Heart left ventricle (tissue), 16 donors: Measurements from ENCODE around the gene CMTM5. TPM values are rescaled to one million over a fixed set of nuclear protein-coding genes. Genes with fewer than 3 reads are reported as not detected.
"Not testable (repeated sequence)": the region's sequence is repeated elsewhere in the genome, so short reads cannot be mapped to it uniquely, and the experiment has no call there.

Experiments
- ATAC-seq, 4 donors: fragments of 200-7000 bp; cut with Tn5 transposase; one replicate each; pipeline ENCODE4 v1.9.1; 2020 to 2022; ENCODE audit warnings: moderate library complexity in 4 of 4, mild to moderate bottlenecking in 3 of 4, moderate number of reproducible peaks in 1 of 4
- DNase-seq, 5 donors: peaks; one replicate each; pipeline ENCODE4 v3.0.0-alpha.2; 2020
- H3K27ac ChIP-seq, 12 donors: fragments of 200-600 bp; sonication (generic) in 4 of 12; one replicate each; pipeline versions ENCODE4 v1.5.0 to v1.8.0; 2016 to 2022; ENCODE audit warnings: mild to moderate bottlenecking in 2 of 12
- H3K27me3 ChIP-seq, 9 donors: fragments of 200-600 bp; sonication (generic) in 2 of 9; one replicate each; pipeline versions ENCODE4 v1.5.1 to v1.8.0; 2016 to 2022; ENCODE audit warnings: mild to moderate bottlenecking in 3 of 9
- H3K36me3 ChIP-seq, 9 donors: fragments of 200-600 bp; sonication (generic) in 2 of 9; one replicate each; pipeline versions ENCODE4 v1.5.0 to v1.8.0; 2018 to 2022; ENCODE audit warnings: mild to moderate bottlenecking in 2 of 9
- H3K4me1 ChIP-seq, 12 donors: fragments of 200-600 bp; sonication (generic) in 4 of 12; one replicate each; pipeline versions ENCODE4 v1.5.0 to v1.8.0; 2016 to 2022; ENCODE audit warnings: mild to moderate bottlenecking in 3 of 12
- H3K4me3 ChIP-seq, 12 donors: fragments of 200-600 bp; sonication (generic) in 4 of 12; one replicate each; pipeline versions ENCODE4 v1.5.0 to v1.8.0; 2017 to 2022; ENCODE audit warnings: mild to moderate bottlenecking in 9 of 12, moderate library complexity in 4 of 12
- H3K9me3 ChIP-seq, 12 donors: fragments of 200-600 bp; sonication (generic) in 4 of 12; one replicate each; pipeline versions ENCODE4 v1.5.0 to v1.8.0; 2016 to 2022; ENCODE audit warnings: mild to moderate bottlenecking in 1 of 12
- CTCF ChIP-seq, 12 donors: fragments of 200-600 bp; sonication (generic) in 4 of 12; IDR thresholded peaks; one replicate each; pipeline versions ENCODE4 v1.5.0 to v1.8.0; 2018 to 2022; ENCODE audit warnings: antibody characterized with exemption in 12 of 12, mild to moderate bottlenecking in 5 of 12
- POLR2A ChIP-seq, 2 donors: fragments of 450-650 bp; IDR thresholded peaks; one replicate each; pipeline ENCODE4 v1.6.1; 2017; ENCODE audit warnings: antibody characterized with exemption in 2 of 2, mild to moderate bottlenecking in 2 of 2, moderate library complexity in 2 of 2
- WGBS, 4 donors: extraction: QIAGEN DNeasy Blood & Tissue Kit in 2 of 4; methylation state at CpG; one replicate each; pipeline versions ENCODE4 v1.1.5 to v1.1.7; 2013 to 2018; 5-methylcytosine and 5-hydroxymethylcytosine counted together
- intact Hi-C, 10 donors: fragments of 100-400 bp; cut with DNase I; formaldehyde crosslinking; loops; one replicate each; pipeline versions ENCODE4 v1.11.1 to v1.14.2; 2022
- polyA plus RNA-seq, 2 donors: library from polyadenylated mRNA; stranded (reverse); fragments of 200-250 nt; gene quantifications; one replicate each; pipeline ENCODE4 v1.2.3, GENCODE V29; 2013
- total RNA-seq, 9 donors: library from RNA; depleted of rRNA in 2 of 9; stranded (reverse); fragments of >200 nt in 2 of 9; fragmentation: NEBNext Ultra II Directional in 3 of 9; extraction: Animal tissue kit (Norgen Biotek cat#: 25700) in 3 of 9; gene quantifications; one replicate each; pipeline versions ENCODE4 v1.1.0 to v1.2.4, GENCODE V29; 2016 to 2023
- donor health status: ischemic (EF 13 %, LVEDD 7.1; RV severe dilation, severe dysfunction).
- donor health status: healthy with polysubstance abuse.
- donor health status: DM: no; HTN: yes; CAD: no.
- donor health status: DM: no; HTN: no; CAD: no.
- donor health status: ischemic (EF 25% LVEDD 6.9; RV normal size, moderate dysfunction).
- donor health status: ischemic (EF 25% LVEDD 5.7; RV mildly dilated, moderate dysfunction).
- donor health status: healthy.
- donor health status: DM: yes; HTN: yes; CAD: no.
- donor health status: ischemic (EF 35%, LVEDD 5.7; RV mildly dilated, moderate dysfunction).
- donor health status: nonischemic (EF 11% LVEDD 7.7; RV severe dilation, severe dysfunction).
- donor health status: DM: yes; HTN: yes; CAD: no.
- donor health status: PGD.
- donor health status: ischemic (EF 29% LVEDD 5.4; RV normal size, mild dysfunction).
- donor health status: nonischemic (EF 23%, LVEDD 6.1; RV moderate dilation, normal function).

CMTM5 gene
- total and polyA plus RNA-seq, 11 donors = 0.32 to 1.8 (median 0.75) TPM; not detected in 4

GRCh38 chr14:23415821-23416778, 39.3 kb downstream of the CMTM5 start:
- Histone ChIP-seq H3K9me3 (no peaks in the 10 kb centered on the region), H3K4me1 (peaks cover 0 to 23% (median 0%) of the 10 kb centered on the region in 12 donors), H3K36me3 (peaks cover 0 to 90% (median 68%) of the 10 kb centered on the region in 9 donors), H3K4me3 (no peak overlapping the region), H3K27me3 (no peaks in the 10 kb centered on the region), H3K27ac (peak overlapping the region in 8 of 12 donors; percentile 3 to 91 (median 64))
- 38 to 51% (median 49%) methylated on average over 20 to 21 of the region's 21 CpGs for WGBS, 4 donors
- TF ChIP-seq CTCF (IDR thresholded peaks at IDR 0.05) (no peak), POLR2A (IDR thresholded peaks at IDR 0.05) (peak in 1 of 2 donors; percentile 17)
- intact Hi-C loops = no loop called here
- DNase-seq (peak in 1 of 5 donors; percentile 59), ATAC-seq (no peak)

GRCh38 chr14:23416801-23417200, 40.0 kb downstream of the CMTM5 start:
- Histone ChIP-seq H3K4me3 (no peak overlapping the region), H3K9me3 (no peaks in the 10 kb centered on the region), H3K4me1 (peaks cover 0 to 27% (median 0%) of the 10 kb centered on the region in 12 donors), H3K27ac (peak overlapping the region in 8 of 12 donors; percentile 13 to 91 (median 64)), H3K27me3 (no peaks in the 10 kb centered on the region), H3K36me3 (peaks cover 0 to 97% (median 76%) of the 10 kb centered on the region in 9 donors)
- 40 to 68% (median 52%) methylated on average over 3 to 11 of the region's 11 CpGs for WGBS, 4 donors
- peak in 1 of 5 donors; percentile 54 for DNase-seq
- intact Hi-C loops = no loop called here
- no peak for TF ChIP-seq CTCF (IDR thresholded peaks at IDR 0.05)
- TF ChIP-seq POLR2A (IDR thresholded peaks at IDR 0.05) = no peak
- ATAC-seq = peak in 1 of 4 donors; percentile 0

- Histone ChIP-seq H3K4me1 (peaks cover 0 to 32% (median 0%) of the 10 kb centered on the region in 12 donors), H3K27ac (peak overlapping the region in 8 of 12 donors; percentile 13 to 91 (median 64)), H3K36me3 (peaks cover 0 to 97% (median 80%) of the 10 kb centered on the region in 9 donors), H3K4me3 (peak overlapping the region in 2 of 12 donors; percentile 12 to 24)
- intact Hi-C loops, H3K9me3 ChIP-seq, H3K27me3 ChIP-seq: not testable (repeated sequence)
- WGBS, 4 donors = 44 to 54% (median 52%) methylated on average over 11 to 12 of the region's 12 CpGs
- DNase-seq (peak in 1 of 5 donors; percentile 61), ATAC-seq (peak in 1 of 4 donors; percentile 3)
These were observed 40.4 kb downstream of the CMTM5 start for GRCh38 chr14:23417269-23417668.

GRCh38 chr14:23418021-23418420, 41.2 kb downstream of the CMTM5 start:
- Histone ChIP-seq H3K4me1 (peaks cover 0 to 33% (median 0%) of the 10 kb centered on the region in 12 donors), H3K27ac (peak overlapping the region in 9 of 12 donors; percentile 13 to 91 (median 60)), H3K9me3 (no peaks in the 10 kb centered on the region), H3K27me3 (no peaks in the 10 kb centered on the region), H3K36me3 (peaks cover 0 to 97% (median 84%) of the 10 kb centered on the region in 9 donors), H3K4me3 (peak overlapping the region in 5 of 12 donors; percentile 11 to 32 (median 12))
- WGBS, 4 donors = 55 to 68% (median 60%) methylated on average over 15 to 21 of the region's 21 CpGs
- no peak for DNase-seq
- intact Hi-C loops = no loop called here
- peak in 1 of 4 donors; percentile 0 for ATAC-seq
- no peak for TF ChIP-seq POLR2A (IDR thresholded peaks at IDR 0.05)
- TF ChIP-seq CTCF (IDR thresholded peaks at IDR 0.05) = no peak

GRCh38 chr14:23419646-23420045, 42.8 kb downstream of the CMTM5 start:
- peak overlapping the region in 7 of 12 donors; percentile 39 to 91 (median 68) for H3K27ac ChIP-seq
- peak in 1 of 5 donors; percentile 13 for DNase-seq
- H3K9me3 ChIP-seq, intact Hi-C loops, H3K27me3 ChIP-seq: not testable (repeated sequence)
- 22 to 53% (median 30%) methylated on average over 3 to 8 of the region's 17 CpGs for WGBS, 4 donors
- peaks cover 0 to 95% (median 73%) of the 10 kb centered on the region in 9 donors for H3K36me3 ChIP-seq
- peaks cover 0 to 33% (median 0%) of the 10 kb centered on the region in 12 donors for H3K4me1 ChIP-seq
- peak overlapping the region in 5 of 12 donors; percentile 8 to 32 (median 23) for H3K4me3 ChIP-seq
- ATAC-seq = peak in 2 of 4 donors; percentile 0
